Testis (tissue), 3 donors: ENCODE results near the gene HPGDS. TPM values are rescaled to one million over a fixed set of nuclear protein-coding genes. Genes with fewer than 3 reads are reported as not detected.

ENCODE experiments used
- DNase-seq: peaks from one replicate; pipeline ENCODE4 v3.0.0-alpha.2; 2019
- H3K27ac ChIP-seq, 2 donors: fragments of 200-600 bp; sonication (generic); one replicate each; pipeline ENCODE4 v1.5.1; 2019
- H3K27me3 ChIP-seq: fragments of 200-600 bp; sonication (generic); one replicate; pipeline ENCODE4 v1.5.1; 2019
- H3K36me3 ChIP-seq: fragments of 200-600 bp; sonication (generic); one replicate; pipeline ENCODE4 v1.5.1; 2017; ENCODE audit warnings: low read depth; ENCODE audit errors: missing control alignments
- H3K4me1 ChIP-seq: fragments of 200-600 bp; sonication (generic); one replicate; pipeline ENCODE4 v1.5.1; 2019
- H3K4me3 ChIP-seq, 2 donors: fragments of 200-600 bp; sonication (generic); one replicate each; pipeline ENCODE4 v1.5.1; 2017 to 2019
- H3K9me3 ChIP-seq: fragments of 200-600 bp; sonication (generic); one replicate; pipeline ENCODE4 v1.5.1; 2017
- CTCF ChIP-seq, 3 experiments: fragments of 450-650 bp in 2 of 3; fragments of 200-600 bp in 1 of 3; sonication (generic) in 1 of 3; IDR thresholded peaks; one replicate each; pipeline ENCODE4 v1.5.1; 2016 to 2019; ENCODE audit warnings: antibody characterized with exemption in 3 of 3, mild to moderate bottlenecking in 2 of 3, moderate library complexity in 1 of 3
- POLR2A ChIP-seq: fragments of 450-650 bp; IDR thresholded peaks from one replicate; pipeline ENCODE4 v1.6.1; 2017; ENCODE audit warnings: antibody characterized with exemption, mild to moderate bottlenecking, moderate library complexity
- whole genome bisulfite sequencing, 2 donors: methylation state at CpG; one replicate each; pipeline ENCODE4 v1.1.5; 2018; 5-methylcytosine and 5-hydroxymethylcytosine counted together
- intact Hi-C: fragments of 100-400 bp; cut with DNase I; formaldehyde crosslinking; loops from one replicate; pipeline ENCODE4 v1.15.1; 2023; ENCODE audit warnings: low total_unique reads
- polyA plus RNA-seq: library from polyadenylated mRNA; stranded (reverse); fragments of 350-450 nt; fragmentation: Illumina TruSeq; extraction: RNeasy Lipid Tissue Mini Kit (QIAGEN cat#74804); gene quantifications from one replicate; pipeline ENCODE4 v1.2.3, GENCODE V29; 2014; ENCODE audit warnings: low read depth, low replicate concordance; ENCODE audit not compliant: insufficient read depth
- total RNA-seq, 2 donors: library from RNA; depleted of rRNA; stranded (reverse); fragments of >200 nt; gene quantifications; one replicate each; pipeline ENCODE4 v1.2.3, GENCODE V29; 2016

Gene HPGDS
- total and polyA plus RNA-seq, 3 donors from 2014 or later: 0.39 to 1.7 (median 0.68) TPM

- Histone ChIP-seq H3K9me3 (no peaks in the 10 kb centered on the region), H3K4me3 (no peak overlapping the region), H3K4me1 (no peaks in the 10 kb centered on the region), H3K36me3 (no peaks in the 10 kb centered on the region), H3K27me3 (no peaks in the 10 kb centered on the region), H3K27ac (no peak overlapping the region)
- DNase-seq: no peak
- WGBS, 2 donors: 92% methylated on average over 2 of the region's 2 CpGs
- no peak for TF ChIP-seq POLR2A
- TF ChIP-seq CTCF (IDR thresholded peaks at IDR 0.05): no peak
- intact Hi-C loops: no loop called here
Measured at GRCh38 chr4:94359221-94359620, 16.6 kb upstream of the HPGDS start.

- H3K27me3 ChIP-seq: no peaks in the 10 kb centered on the region
- no peaks in the 10 kb centered on the region for H3K9me3 ChIP-seq
- no peak overlapping the region for H3K4me3 ChIP-seq
- TF ChIP-seq POLR2A: no peak
- no peak for TF ChIP-seq CTCF (IDR thresholded peaks at IDR 0.05)
- H3K4me1 ChIP-seq: no peaks in the 10 kb centered on the region
- no peak overlapping the region for H3K27ac ChIP-seq
- DNase-seq: no peak
- intact Hi-C loops: no loop called here
- no peaks in the 10 kb centered on the region for H3K36me3 ChIP-seq
Measured at GRCh38 chr4:94358101-94358500, 15.5 kb upstream of the HPGDS start.

- no peaks in the 10 kb centered on the region for H3K4me1 ChIP-seq
- no peak overlapping the region for H3K4me3 ChIP-seq
- intact Hi-C loops: no loop called here
- no peaks in the 10 kb centered on the region for H3K36me3 ChIP-seq
- no peak overlapping the region for H3K27ac ChIP-seq
- H3K9me3 ChIP-seq: no peaks in the 10 kb centered on the region
- WGBS, 2 donors: 71 to 86% methylated on average over 2 of the region's 2 CpGs
- DNase-seq: no peak
- TF ChIP-seq POLR2A: no peak
- TF ChIP-seq CTCF (IDR thresholded peaks at IDR 0.05): no peak
- no peaks in the 10 kb centered on the region for H3K27me3 ChIP-seq
Measured at GRCh38 chr4:94357624-94358023, 15.0 kb upstream of the HPGDS start.

- no peaks in the 10 kb centered on the region for H3K4me1 ChIP-seq
- H3K27me3 ChIP-seq: no peaks in the 10 kb centered on the region
- TF ChIP-seq POLR2A: no peak
- no peak for TF ChIP-seq CTCF (IDR thresholded peaks at IDR 0.05)
- WGBS, 2 donors: 78 to 85% methylated on average over 2 of the region's 2 CpGs
- DNase-seq: no peak
- no peaks in the 10 kb centered on the region for H3K36me3 ChIP-seq
- intact Hi-C loops: no loop called here
- no peak overlapping the region for H3K4me3 ChIP-seq
- no peak overlapping the region for H3K27ac ChIP-seq
- H3K9me3 ChIP-seq: no peaks in the 10 kb centered on the region
Measured at GRCh38 chr4:94356444-94356843, 13.8 kb upstream of the HPGDS start.

- Histone ChIP-seq H3K36me3 (no peaks in the 10 kb centered on the region), H3K9me3 (no peaks in the 10 kb centered on the region), H3K4me1 (no peaks in the 10 kb centered on the region), H3K27ac (no peak overlapping the region), H3K4me3 (no peak overlapping the region), H3K27me3 (no peaks in the 10 kb centered on the region)
- DNase-seq: no peak
- intact Hi-C loops: no loop called here
- WGBS, 2 donors: 75 to 76% methylated on average over 6 of the region's 6 CpGs
- TF ChIP-seq CTCF (IDR thresholded peaks at IDR 0.05) (no peak), POLR2A (no peak)
Measured at GRCh38 chr4:94354474-94354896, 11.8 kb upstream of the HPGDS start.
